GM23248 (cell line): Measurements from ENCODE around the gene DNAJB2. TPM values are rescaled to one million over a fixed set of nuclear protein-coding genes. Genes with fewer than 3 reads are reported as not detected.
"Not testable (repeated sequence)": the region's sequence is repeated elsewhere in the genome, so short reads cannot be mapped to it uniquely, and the experiment has no call there.

Experiments
- DNase-seq: peaks from one replicate; pipeline ENCODE4 v3.0.0-alpha.2; 2015
- H2AFZ ChIP-seq: fragments of 200-600 bp; sonication (generic); 2 replicates; pipeline ENCODE4 v1.6.1; 2016; ENCODE audit warnings: antibody characterized with exemption
- H3F3A ChIP-seq: fragments of 200-600 bp; sonication (generic); 2 replicates; pipeline ENCODE4 v1.6.1; 2016; ENCODE audit warnings: mild to moderate bottlenecking, antibody characterized with exemption, mixed run types; ENCODE audit not compliant: insufficient read depth
- H3K27ac ChIP-seq: fragments of 200-600 bp; sonication (generic); 2 replicates; pipeline ENCODE4 v1.5.1; 2016; ENCODE audit warnings: mild to moderate bottlenecking
- H3K27me3 ChIP-seq: fragments of 200-600 bp; sonication (generic); replicated peaks from 2 replicates; pipeline ENCODE4 v1.6.1; 2016; ENCODE audit warnings: mild to moderate bottlenecking; ENCODE audit not compliant: insufficient read depth
- H3K36me3 ChIP-seq: fragments of 200-600 bp; sonication (generic); 2 replicates; pipeline ENCODE4 v1.6.1; 2016; ENCODE audit warnings: low read depth, mild to moderate bottlenecking
- H3K4me1 ChIP-seq: fragments of 200-600 bp; sonication (generic); 2 replicates; pipeline ENCODE4 v1.6.1; 2016; ENCODE audit warnings: mild to moderate bottlenecking; ENCODE audit not compliant: insufficient read depth
- H3K4me2 ChIP-seq: fragments of 200-600 bp; sonication (generic); one replicate; pipeline ENCODE4 v1.6.1; 2016; ENCODE audit warnings: mild to moderate bottlenecking; ENCODE audit not compliant: unreplicated experiment
- H3K4me3 ChIP-seq: fragments of 200-600 bp; sonication (generic); 2 replicates; pipeline ENCODE4 v1.5.1; 2016; ENCODE audit warnings: mild to moderate bottlenecking
- H3K79me2 ChIP-seq: fragments of 200-600 bp; sonication (generic); 2 replicates; pipeline ENCODE4 v1.6.1; 2016; ENCODE audit warnings: mild to moderate bottlenecking; ENCODE audit not compliant: insufficient read depth
- H3K9ac ChIP-seq: fragments of 200-600 bp; sonication (generic); 2 replicates; pipeline ENCODE4 v1.6.1; 2016; ENCODE audit warnings: mild to moderate bottlenecking
- H3K9me2 ChIP-seq: fragments of 200-600 bp; sonication (generic); 2 replicates; pipeline ENCODE4 v1.6.1; 2016; ENCODE audit warnings: mixed run types, mild to moderate bottlenecking, moderate library complexity; ENCODE audit not compliant: insufficient read depth
- H3K9me3 ChIP-seq: fragments of 200-600 bp; sonication (generic); one replicate; pipeline ENCODE4 v1.6.1; 2017; ENCODE audit warnings: low read depth
- H4K20me1 ChIP-seq: fragments of 200-600 bp; sonication (generic); 2 replicates; pipeline ENCODE4 v1.6.0; 2016; ENCODE audit not compliant: insufficient read depth
- EZH2 ChIP-seq: fragments of 200-600 bp; sonication (generic); IDR thresholded peaks from 2 replicates; pipeline ENCODE4 v1.6.1; 2018; ENCODE audit warnings: antibody characterized with exemption, mild to moderate bottlenecking; ENCODE audit not compliant: insufficient read depth, poor library complexity, severe bottlenecking
- EZH2phosphoT487 ChIP-seq: fragments of 200-600 bp; sonication (generic); IDR thresholded peaks from 2 replicates; pipeline ENCODE4 v1.6.1; 2018; ENCODE audit warnings: antibody characterized with exemption, moderate library complexity, mild to moderate bottlenecking, low read depth; ENCODE audit not compliant: insufficient read depth
- WGBS, 2 experiments: methylation state at CpG; one replicate each; pipeline ENCODE4 v1.1.6; 2015 to 2017; ENCODE audit warnings: low lambda C conversion rate in 2 of 2, low coverage in 1 of 2; ENCODE audit errors: missing lambda C conversion rate in 2 of 2; 5-methylcytosine and 5-hydroxymethylcytosine counted together
- in situ Hi-C: fragments of 300-500 bp; cut with MboI; formaldehyde crosslinking; loops from 2 replicates; pipeline ENCODE4 v1.15.0; 2020
- polyA plus RNA-seq: library from polyadenylated mRNA; unstranded; fragments of >200 nt; fragmentation: Nextera tagmentation; extraction: Ambion mirVana; gene quantifications from 2 replicates; pipeline ENCODE4 v1.2.1, GENCODE V29; 2016
- total RNA-seq: library from RNA; depleted of rRNA; stranded (reverse); fragments of >200 nt; shearing (Covaris generic); gene quantifications from 2 replicates; pipeline ENCODE4 v1.2.3, GENCODE V29; 2014

The DNAJB2 gene
- total and polyA plus RNA-seq, 2 experiments from 2014 or later = 12.6 to 53.7 TPM

DNA sequence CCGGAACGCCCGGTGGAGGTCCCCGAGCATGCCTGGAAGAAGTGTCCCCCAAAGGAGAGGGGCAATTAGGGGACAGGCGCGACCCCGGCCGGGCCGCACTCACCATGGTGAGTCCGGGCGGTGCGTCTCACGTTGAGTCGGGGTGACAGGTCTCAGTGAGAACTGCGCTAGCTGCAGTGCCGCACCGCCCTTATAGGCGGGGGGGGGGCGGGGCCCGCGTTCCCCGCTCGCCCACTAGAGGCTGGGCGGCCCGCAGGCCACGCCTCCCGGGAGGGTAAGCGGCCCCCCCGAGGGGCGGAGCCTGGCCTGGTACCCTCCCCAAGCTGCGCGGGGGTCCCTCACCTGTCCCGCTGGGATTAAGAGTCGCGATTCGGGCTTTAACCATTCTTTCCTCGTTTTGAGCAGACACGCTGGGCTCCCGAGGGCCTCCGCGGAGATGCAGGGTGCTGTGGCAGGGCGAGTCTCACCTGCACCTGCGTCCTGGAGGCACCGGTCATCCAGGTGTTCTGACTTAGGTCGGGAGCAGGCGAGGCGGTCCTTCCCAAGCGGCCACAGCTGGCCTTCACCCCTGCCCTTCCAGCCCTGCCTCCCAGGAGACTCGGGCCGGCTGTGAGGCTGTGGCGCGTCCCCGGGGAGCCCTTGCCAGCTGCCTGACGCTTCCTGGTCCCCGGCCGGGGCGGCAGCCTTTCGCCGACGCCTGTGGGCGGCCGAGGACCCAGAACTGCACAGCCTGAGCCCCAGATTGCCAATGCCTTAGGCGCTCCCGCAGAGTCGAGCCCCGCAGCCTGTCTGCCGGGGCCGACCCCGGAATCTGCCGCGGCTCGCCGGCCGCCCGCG lies 25.2 kb upstream of the DNAJB2 start, which contains the start of gene TUBA4A:
Gene TUBA4A (minus strand): TSS at position 166 of the 837 bp plus-strand sequence. CDS start 60 bp downstream, at position 106.
- H3K27ac ChIP-seq = no peak within 1 kb of the TSS
- H3K4me2 ChIP-seq = peak within 1 kb of the TSS; percentile 86
- in situ Hi-C loops = no loop called here
- TF ChIP-seq EZH2phosphoT487 = no peak
- no peaks in the 10 kb centered on the region; the same call in 1 of the 2 replicates for H3K27me3 ChIP-seq
- H3F3A ChIP-seq = peaks cover 32% of the 10 kb centered on the region
- H3K9ac ChIP-seq = peak within 1 kb of the TSS; percentile 62
- H3K79me2 ChIP-seq = no peaks in the 10 kb centered on the region
- H3K4me3 ChIP-seq = peak within 1 kb of the TSS; percentile 78
- no peaks in the 10 kb centered on the region for H3K9me3 ChIP-seq
- peak; percentile 83 for DNase-seq
- WGBS, 2 experiments = 1 to 3% methylated on average over 60 to 68 of the region's 76 CpGs
- H3K9me2 ChIP-seq = no peaks in the 10 kb centered on the region
- H3K36me3 ChIP-seq = no peaks in the 10 kb centered on the region
- H2AFZ ChIP-seq = peak within 1 kb of the TSS; percentile 76
- H3K4me1 ChIP-seq = peaks cover 37% of the 10 kb centered on the region
- no peaks in the 10 kb centered on the region for H4K20me1 ChIP-seq

DNA sequence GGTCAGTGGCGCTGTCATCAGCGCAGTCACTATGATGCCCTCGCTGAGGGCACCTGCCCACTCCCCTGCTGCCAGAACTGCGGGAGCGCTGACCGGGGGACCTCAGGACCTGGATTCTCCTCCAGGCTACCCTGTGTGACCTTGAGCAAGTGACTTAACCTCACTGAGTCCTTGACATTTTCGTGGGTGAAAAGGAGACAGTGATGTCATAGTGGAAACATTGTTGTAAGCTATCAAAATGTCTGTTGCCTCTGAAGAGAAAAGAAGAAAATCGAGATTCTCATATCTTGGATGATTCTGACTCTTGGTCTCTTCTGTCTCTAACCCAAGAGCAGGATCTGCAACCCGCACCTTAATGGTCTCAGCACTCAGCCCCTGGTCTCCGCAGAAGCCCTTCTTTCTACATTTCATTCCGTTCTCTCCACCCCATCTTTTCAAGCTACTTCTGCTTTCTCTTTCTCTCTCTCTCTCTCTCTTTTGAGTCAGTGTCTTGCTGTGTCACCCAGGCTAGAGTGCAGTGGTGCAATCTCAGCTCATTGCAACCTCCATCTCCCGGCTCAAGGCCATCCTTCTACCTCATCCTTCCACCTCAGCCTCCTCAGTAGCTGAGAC lies 24.5 kb upstream of the DNAJB2 start:
- TF ChIP-seq EZH2phosphoT487 = no peak
- no peak for TF ChIP-seq EZH2
- H3K27ac ChIP-seq = no peak overlapping the region
- peaks cover 24% of the 10 kb centered on the region for H3F3A ChIP-seq
- peaks cover 29% of the 10 kb centered on the region for H3K4me1 ChIP-seq
- no peaks in the 10 kb centered on the region for H3K36me3 ChIP-seq
- no peaks in the 10 kb centered on the region for H3K9me2 ChIP-seq
- peak overlapping the region; percentile 78 for H3K4me3 ChIP-seq
- no peaks in the 10 kb centered on the region for H3K79me2 ChIP-seq
- H3K9ac ChIP-seq = peak overlapping the region; percentile 62
- WGBS, 2 experiments = 14 to 17% methylated on average over 10 to 12 of the region's 12 CpGs
- no peaks in the 10 kb centered on the region; the same call in 1 of the 2 replicates for H3K27me3 ChIP-seq
- DNase-seq = peak; percentile 66
- peak overlapping the region; percentile 76 for H2AFZ ChIP-seq
- H3K9me3 ChIP-seq = no peaks in the 10 kb centered on the region
- H3K4me2 ChIP-seq = peak overlapping the region; percentile 86
- in situ Hi-C loops = no loop called here
- no peaks in the 10 kb centered on the region for H4K20me1 ChIP-seq

DNA sequence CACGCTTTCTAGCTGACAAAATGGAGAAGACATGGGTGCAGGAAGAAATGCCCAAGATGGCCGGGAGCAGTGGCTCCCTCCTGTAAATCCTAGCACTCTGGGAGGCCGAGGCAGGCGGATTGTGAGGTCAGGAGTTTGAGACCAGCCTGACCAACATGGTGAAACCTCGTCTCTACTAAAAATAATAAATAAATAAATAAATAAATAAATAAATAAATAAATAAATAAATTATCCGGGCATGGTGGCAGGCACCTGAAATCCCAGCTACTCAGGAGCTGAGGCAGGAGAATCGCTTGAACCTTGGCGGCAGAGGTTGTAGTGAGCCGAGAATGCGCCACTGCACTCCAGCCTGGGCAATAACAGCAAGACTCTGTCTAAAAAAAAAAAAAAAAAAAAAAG lies 20.2 kb upstream of the DNAJB2 start:
- WGBS, 2 experiments = 67 to 73% methylated on average over 10 of the region's 10 CpGs
- H3F3A ChIP-seq, H3K4me2 ChIP-seq, H3K9ac ChIP-seq, H3K27me3 ChIP-seq, DNase-seq, H3K4me3 ChIP-seq, H3K9me3 ChIP-seq, H3K9me2 ChIP-seq, H3K4me1 ChIP-seq, H2AFZ ChIP-seq, in situ Hi-C loops, H3K79me2 ChIP-seq, H4K20me1 ChIP-seq, H3K27ac ChIP-seq, H3K36me3 ChIP-seq: not testable (repeated sequence)

DNA sequence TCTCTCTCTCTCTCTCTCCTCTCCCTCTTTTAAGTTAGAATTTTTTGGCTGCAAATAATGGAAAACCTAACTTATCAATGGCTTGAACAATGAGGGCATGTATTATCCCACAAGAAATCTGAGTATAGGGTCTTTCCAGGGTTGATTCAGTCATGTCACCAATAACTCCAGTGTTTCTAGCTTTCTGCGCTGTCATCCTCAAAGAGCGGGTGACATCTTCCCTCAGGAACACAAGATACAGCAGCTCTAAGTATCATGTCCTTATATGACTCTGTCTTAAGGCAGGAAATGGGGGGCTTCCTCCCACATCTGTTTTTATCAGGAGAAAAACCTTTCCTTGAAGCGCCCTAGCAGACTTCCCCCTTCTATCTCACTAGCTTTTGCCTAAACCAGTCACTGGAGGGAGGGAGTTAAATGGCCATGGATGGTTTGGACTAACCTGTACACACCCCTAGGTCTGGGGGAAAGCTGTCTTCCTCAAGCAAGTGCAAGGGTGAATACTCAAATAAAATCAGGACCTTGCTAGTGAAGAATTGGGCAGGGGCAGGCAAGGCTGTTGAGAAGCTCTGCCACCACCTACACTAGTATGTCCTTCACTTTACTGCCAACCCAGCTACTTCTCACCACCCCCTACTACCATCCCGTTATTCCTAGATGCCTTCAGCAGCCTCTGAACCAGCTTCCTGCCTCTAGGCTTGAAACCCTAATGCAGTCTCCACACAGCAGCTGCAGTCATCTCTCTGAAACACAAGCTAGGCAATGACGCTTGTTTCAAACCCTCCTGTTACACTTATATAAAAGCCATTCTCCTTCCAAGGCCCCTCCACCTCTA lies 17.9 kb upstream of the DNAJB2 start:
- Histone ChIP-seq H3K4me1 (no peaks in the 10 kb centered on the region), H3K27ac (no peak overlapping the region), H3K4me2 (no peak overlapping the region), H3K27me3 (no peaks in the 10 kb centered on the region), H4K20me1 (no peaks in the 10 kb centered on the region), H3K79me2 (no peaks in the 10 kb centered on the region), H3K36me3 (no peaks in the 10 kb centered on the region), H3K9ac (no peak overlapping the region), H3K4me3 (no peak overlapping the region), H3K9me2 (no peaks in the 10 kb centered on the region), H3F3A (no peaks in the 10 kb centered on the region), H2AFZ (no peak overlapping the region), H3K9me3 (no peaks in the 10 kb centered on the region)
- DNase-seq = no peak
- 56 to 59% methylated on average over 5 of the region's 5 CpGs for WGBS, 2 experiments
- in situ Hi-C loops = no loop called here
- TF ChIP-seq EZH2 = no peak
- no peak for TF ChIP-seq EZH2phosphoT487
